NCI-H82 treated with DMSO at 0.1 percent for 48 hours (cell line): ENCODE data around the gene DBF4.

Experiments used
- DNase-seq: peaks from one replicate; lab custom pipeline; 2025; ENCODE audit not compliant: unreplicated experiment; lab: John Stamatoyannopoulos, UW

DBF4 gene

DNA sequence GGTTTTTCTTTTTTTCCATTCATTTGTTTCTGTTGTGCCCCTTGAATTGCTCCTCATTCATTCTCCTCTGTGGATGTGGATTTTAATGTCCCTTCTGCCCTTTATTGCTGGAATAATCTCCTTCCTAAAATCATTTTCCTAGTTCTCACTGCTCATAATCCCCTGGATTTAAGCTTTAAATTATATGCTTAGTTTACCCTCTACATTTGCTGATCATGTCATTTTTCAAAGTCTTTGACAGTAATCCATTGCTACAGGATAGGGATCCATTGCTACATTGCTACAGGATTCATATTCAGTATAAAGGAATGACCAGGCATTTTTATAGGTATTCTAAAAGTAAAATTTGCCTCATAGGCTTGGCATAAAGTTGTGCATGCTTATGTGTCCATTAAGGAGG lies 72.1 kb downstream of the DBF4 start:
- peak; percentile 47 for DNase-seq
